NCI-H128 (cell line): ENCODE results near the gene INPP4A.

ENCODE experiments used
- DNase-seq: peaks from one replicate; lab custom pipeline; 2025; ENCODE audit not compliant: unreplicated experiment; lab: John Stamatoyannopoulos, UW

The INPP4A gene

DNA sequence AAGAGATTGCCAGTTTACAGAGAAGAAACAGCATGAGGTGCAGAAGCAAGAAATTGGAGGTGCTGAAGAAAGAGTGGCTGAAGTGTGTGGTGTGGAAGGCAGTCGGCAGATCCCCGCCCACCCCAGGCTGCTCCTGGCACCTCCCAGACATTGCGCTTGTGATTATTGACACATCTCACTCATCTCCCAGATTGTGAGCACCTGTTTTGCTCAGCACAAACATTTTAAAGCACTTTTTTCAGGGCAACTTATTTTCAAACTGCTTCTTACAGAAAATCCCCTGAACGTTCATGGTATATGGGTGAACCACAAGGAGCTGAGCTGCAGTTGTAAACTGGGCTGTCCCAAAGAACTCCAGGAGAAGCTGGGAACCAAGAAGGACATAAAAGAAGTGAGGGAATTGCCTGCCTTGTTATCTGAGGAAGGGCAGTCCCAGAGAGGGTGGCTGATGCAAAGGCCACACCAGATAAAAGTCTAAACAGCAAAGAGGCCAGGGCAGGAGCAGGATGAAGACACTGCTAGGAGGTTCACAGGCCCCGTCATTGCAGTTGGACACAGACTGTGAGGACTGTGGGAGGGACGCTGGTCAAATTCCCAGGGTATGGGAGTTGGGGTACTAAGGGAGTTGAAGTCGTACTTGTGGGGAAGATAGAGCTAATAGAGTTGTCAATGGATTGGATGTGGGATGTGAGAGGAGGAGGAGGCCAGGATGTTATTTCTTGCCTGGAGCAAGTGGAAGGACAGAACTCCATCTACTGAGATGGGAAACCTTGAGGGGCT lies 65.1 kb downstream of the INPP4A start:
- DNase-seq: no peak

DNA sequence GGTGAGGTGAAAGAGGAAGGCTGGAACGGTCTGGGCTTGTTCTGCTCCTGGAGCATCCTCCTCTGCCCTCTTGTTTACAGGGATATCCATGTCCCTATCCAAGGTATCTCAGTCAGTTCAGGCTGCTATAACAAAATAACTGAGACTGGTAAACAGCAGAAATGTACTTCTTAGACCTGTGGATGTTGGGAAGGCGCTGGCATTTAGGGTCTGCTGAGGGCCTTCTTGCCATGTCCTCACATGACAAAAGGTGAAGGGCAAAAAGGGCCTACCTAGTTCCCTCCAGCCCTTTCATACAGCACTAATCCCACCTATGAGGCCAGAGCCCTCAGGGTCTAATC lies 65.6 kb downstream of the INPP4A start:
- no peak for DNase-seq

DNA sequence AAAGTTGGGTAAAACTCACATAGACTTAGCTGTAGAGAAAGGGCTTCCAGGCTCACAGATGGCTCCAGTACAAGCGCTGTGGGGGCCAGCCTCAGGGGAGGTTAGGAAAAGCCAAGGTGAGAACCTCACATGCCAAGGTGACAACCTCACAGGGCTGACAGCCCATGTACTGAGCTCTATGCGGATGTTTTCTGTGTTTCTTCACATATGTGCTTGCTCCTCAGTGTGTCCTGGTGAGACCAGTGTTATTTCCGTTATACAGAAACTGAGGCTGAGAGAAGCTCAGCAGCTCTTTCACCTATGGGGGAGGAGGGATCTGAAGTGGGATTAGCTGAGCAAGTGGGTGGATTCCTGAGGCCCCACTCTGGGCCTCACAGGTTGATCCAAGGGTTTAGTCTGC lies 67.3 kb downstream of the INPP4A start:
- DNase-seq: no peak

GRCh38 chr2:98512699-98513098 lies 68.0 kb downstream of the INPP4A start:
- DNase-seq: no peak

- no peak for DNase-seq
These were observed 69.5 kb downstream of the INPP4A start for GRCh38 chr2:98514096-98514639.

DNA sequence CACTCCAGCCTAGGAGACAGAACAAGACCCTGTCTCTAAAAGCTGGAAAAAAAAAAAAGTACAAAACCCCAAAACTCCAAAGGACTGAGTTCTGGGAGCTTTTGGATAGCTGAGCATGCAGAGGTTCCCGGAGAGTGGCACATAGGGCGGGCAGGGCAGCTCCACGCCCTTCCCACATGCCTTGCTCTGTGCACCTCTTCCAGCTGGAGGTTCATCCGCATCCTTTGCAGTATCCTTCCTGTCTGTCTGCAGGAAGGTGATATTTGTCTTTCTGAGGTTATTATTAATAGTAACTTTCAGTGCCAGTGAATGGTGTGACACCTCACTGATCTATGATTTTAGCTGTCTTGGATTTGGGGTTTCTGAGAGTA lies 70.2 kb downstream of the INPP4A start:
- no peak for DNase-seq

GRCh38 chr2:98515250-98515991 lies 70.8 kb downstream of the INPP4A start:
- DNase-seq: no peak

GRCh38 chr2:98516571-98516970 lies 71.9 kb downstream of the INPP4A start:
- no peak for DNase-seq

GRCh38 chr2:98517636-98518035 lies 73.0 kb downstream of the INPP4A start:
- DNase-seq: no peak

- no peak for DNase-seq
These were observed 73.4 kb downstream of the INPP4A start for GRCh38 chr2:98518101-98518500.

GRCh38 chr2:98519156-98519555 lies 74.5 kb downstream of the INPP4A start:
- DNase-seq: no peak

- no peak for DNase-seq
These were observed 75.2 kb downstream of the INPP4A start for GRCh38 chr2:98519851-98520250.

DNA sequence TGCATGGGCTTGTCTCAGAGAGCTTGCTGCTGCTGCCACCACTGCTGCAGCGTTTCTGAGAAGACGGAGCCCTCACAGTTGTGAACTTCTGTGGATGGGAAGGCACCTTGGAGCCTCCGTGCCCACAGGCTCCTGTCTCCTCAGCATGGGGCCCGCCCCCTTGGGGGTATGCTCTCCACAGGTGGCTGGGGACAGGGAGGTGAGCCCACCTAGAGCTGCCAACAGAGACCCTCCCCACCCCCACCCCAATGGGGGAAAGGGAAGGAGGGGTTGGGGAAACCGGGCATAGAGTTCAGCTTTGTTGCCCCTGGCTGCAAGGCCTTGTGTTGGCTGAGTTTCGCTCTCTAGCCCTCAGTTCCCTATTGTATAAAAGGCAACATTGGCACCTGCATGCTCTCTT lies 76.1 kb downstream of the INPP4A start:
- no peak for DNase-seq

- no peak for DNase-seq
These were observed 76.6 kb downstream of the INPP4A start for GRCh38 chr2:98521266-98521665.

DNA sequence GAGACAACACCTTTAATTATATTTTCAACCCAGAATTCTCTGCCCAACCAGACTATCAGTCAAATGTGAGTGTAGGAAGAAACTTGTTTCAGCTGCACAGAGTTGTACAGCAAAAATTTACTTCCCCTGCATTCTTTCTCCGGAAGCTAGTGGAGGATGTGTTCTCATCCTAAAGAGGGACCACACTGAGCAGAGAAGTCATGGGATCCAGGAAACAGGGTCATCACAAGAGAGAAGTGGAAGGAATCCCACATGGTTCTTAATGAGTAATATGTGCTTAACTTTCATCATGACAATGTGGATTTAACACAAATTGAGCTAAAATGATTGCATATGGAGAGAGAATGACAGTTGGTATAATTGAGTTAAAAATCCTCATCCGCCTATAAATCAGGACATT lies 78.2 kb downstream of the INPP4A start:
- DNase-seq: no peak

DNA sequence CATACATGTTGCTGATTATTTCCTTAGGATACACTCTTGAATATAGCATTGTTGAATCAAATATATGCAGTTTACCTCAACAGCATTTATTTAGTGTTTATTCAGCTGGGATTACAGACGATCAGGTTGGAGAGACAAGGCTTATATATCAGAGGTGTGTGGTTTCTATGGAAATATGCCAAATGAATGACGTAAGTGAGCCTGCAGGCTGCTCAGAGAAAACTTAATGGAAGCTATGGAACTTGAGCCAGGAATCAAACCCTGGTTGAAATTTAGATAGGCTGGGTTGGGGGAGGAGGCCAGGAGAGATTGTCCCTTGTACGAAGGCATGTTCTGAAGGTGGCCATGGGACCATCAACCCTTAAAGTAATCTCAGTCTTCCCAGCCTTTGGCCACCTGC lies 79.5 kb downstream of the INPP4A start:
- DNase-seq: no peak

DNA sequence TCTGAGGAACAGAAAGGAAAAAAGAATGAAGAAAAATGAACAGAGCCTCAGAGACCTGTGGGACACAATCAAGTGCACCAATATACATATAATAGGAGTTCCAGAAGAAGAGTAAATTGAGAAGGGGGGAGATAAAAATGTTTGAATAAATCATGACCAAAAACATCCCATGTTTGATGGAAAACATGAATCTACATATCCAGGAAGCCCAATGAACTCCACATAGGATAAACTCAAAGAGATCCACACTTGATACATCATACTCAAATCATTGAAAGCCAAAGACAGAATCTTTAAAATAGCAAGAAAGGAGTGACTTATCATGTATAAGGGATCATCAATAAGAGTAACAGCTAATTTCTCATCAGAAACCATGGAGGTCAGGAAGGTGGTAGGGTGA lies 83.7 kb downstream of the INPP4A start:
- DNase-seq: no peak

- DNase-seq: no peak
These were observed 85.5 kb downstream of the INPP4A start for GRCh38 chr2:98530114-98530513.

GRCh38 chr2:98532756-98533155 lies 88.1 kb downstream of the INPP4A start:
- DNase-seq: no peak

DNA sequence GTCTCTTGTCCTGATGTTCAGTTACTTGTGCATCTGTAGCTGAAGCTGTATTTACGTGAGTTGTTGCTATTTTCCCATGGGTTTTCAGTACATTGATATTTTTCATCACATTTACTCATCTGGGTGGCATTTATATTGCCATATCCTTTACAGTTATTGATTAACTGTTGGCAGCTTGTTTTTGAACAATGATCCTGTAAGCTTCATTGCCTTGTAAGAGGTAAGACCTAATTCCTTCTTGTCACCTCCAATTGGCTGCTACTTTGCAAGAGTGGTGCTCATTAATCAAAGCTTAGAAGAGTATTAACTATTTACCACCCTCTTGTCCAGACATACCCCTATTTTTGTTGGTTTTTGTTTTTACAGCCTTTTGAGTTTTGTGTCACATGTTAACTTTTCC lies 88.9 kb downstream of the INPP4A start:
- DNase-seq: no peak

- DNase-seq: no peak
These were observed 90.1 kb downstream of the INPP4A start for GRCh38 chr2:98534761-98535160.

GRCh38 chr2:98535971-98536677 lies 91.5 kb downstream of the INPP4A start:
- DNase-seq: no peak
